K562 (cell line): ENCODE data around the gene FGFBP3. TPM values are rescaled to one million over a fixed set of nuclear protein-coding genes. Genes with fewer than 3 reads are reported as not detected.

Experiments
- ATAC-seq: fragments of 200-7000 bp; cut with Tn5 transposase; 3 replicates; pipeline ENCODE4 v1.9.1; 2020; ENCODE audit warnings: moderate library complexity
- BruUV-seq: library from RNA; stranded (reverse); fragments of 400-500 nt; replicated peaks from 2 replicates; lab custom pipeline; 2021; lab: Mats Ljungman, UMichigan
- CTCF ChIA-PET: fragments of 300-600 bp; formaldehyde crosslinking; extraction: SDS; loops from one replicate; lab custom pipeline; 2021; ENCODE audit warnings: low intra/inter-chr PET ratio; lab: Yijun Ruan, JAX
- POLR2A ChIA-PET: fragments of 300-600, 350-650 bp; sonication (Branson Sonifier 250); formaldehyde crosslinking; extraction: SDS; loops from one replicate; lab custom pipeline; 2021; ENCODE audit warnings: antibody characterized with exemption, inconsistent platforms; lab: Yijun Ruan, JAX
- DNase-seq, 4 experiments: peaks; one replicate each; pipeline versions ENCODE4 v3.0.0 to v3.0.0-alpha.2; 2011 to 2018; ENCODE audit warnings: low spot score in 3 of 4, mixed read lengths in 3 of 4; ENCODE audit errors: extremely low read depth in 1 of 4
- FAIRE-seq: peaks from 2 replicates; lab custom pipeline; 2011; peaks lifted over from hg19 to GRCh38; lab: Jason Lieb, UNC
- H2AFZ ChIP-seq: 2 replicates; pipeline ENCODE4 v1.6.0; 2011; ENCODE audit warnings: low read depth, low read length, control low read depth, inconsistent platforms
- H3K27ac ChIP-seq: fragments of 200-600 bp; 3 replicates; pipeline ENCODE4 v1.8.0; 2011; ENCODE audit warnings: low read depth, mild to moderate bottlenecking, control low read depth, inconsistent platforms, low read length, moderate library complexity, mixed read lengths; ENCODE audit errors: extremely low read depth
- H3K27me3 ChIP-seq, 2 experiments: fragments of 300-600 bp in 1 of 2; 2 replicates in 1 of 2; 3 replicates in 1 of 2; pipeline versions ENCODE4 v1.6.0 to v1.8.0; 2011; ENCODE audit warnings: inconsistent platforms in 2 of 2, low read length in 2 of 2, mild to moderate bottlenecking in 1 of 2, mixed read lengths in 1 of 2, moderate library complexity in 1 of 2; ENCODE audit not compliant: control insufficient read depth in 2 of 2, insufficient read depth in 2 of 2
- H3K36me3 ChIP-seq: fragments of 300-600 bp; 3 replicates; pipeline ENCODE4 v1.8.0; 2011; ENCODE audit warnings: mild to moderate bottlenecking, low read length, inconsistent platforms; ENCODE audit not compliant: control insufficient read depth, insufficient read depth
- H3K4me1 ChIP-seq, 2 experiments: fragments of 200-600 bp in 1 of 2; replicated peaks in 1 of 2; 2 replicates in 1 of 2; 3 replicates in 1 of 2; pipeline versions ENCODE4 v1.5.1 to v1.8.0; 2011; ENCODE audit warnings: inconsistent platforms in 2 of 2, low read length in 2 of 2, mild to moderate bottlenecking in 1 of 2, mixed read lengths in 1 of 2, moderate library complexity in 1 of 2; ENCODE audit not compliant: control insufficient read depth in 2 of 2, insufficient read depth in 2 of 2
- H3K4me2 ChIP-seq: 2 replicates; pipeline ENCODE4 v1.6.1; 2011; ENCODE audit warnings: low read length, control low read depth, inconsistent platforms, mixed read lengths; ENCODE audit not compliant: insufficient read depth
- H3K4me3 ChIP-seq: fragments of 200-600 bp; sonication (generic), shearing (Covaris generic); 2 replicates; pipeline ENCODE4 v1.5.1; 2016; ENCODE audit warnings: control low read depth, inconsistent platforms
- H3K79me2 ChIP-seq: fragments of 200-600 bp; 3 replicates; pipeline ENCODE4 v1.8.0; 2011; ENCODE audit warnings: low read length, inconsistent platforms; ENCODE audit not compliant: control insufficient read depth, insufficient read depth
- H3K9ac ChIP-seq, 2 experiments: 2 replicates each; pipeline versions ENCODE4 v1.6.0 to v1.6.1; 2011; ENCODE audit warnings: low read depth in 2 of 2, low read length in 2 of 2, control low read depth in 1 of 2, inconsistent platforms in 1 of 2, mild to moderate bottlenecking in 1 of 2, mixed read lengths in 1 of 2; ENCODE audit not compliant: insufficient read depth in 1 of 2
- H3K9me1 ChIP-seq: one replicate; pipeline ENCODE4 v1.6.0; 2011; ENCODE audit warnings: inconsistent platforms, mild to moderate bottlenecking, low read length, moderate library complexity; ENCODE audit not compliant: control insufficient read depth, insufficient read depth
- H3K9me3 ChIP-seq: replicated peaks from 2 replicates; pipeline ENCODE4 v1.5.1; 2011; ENCODE audit warnings: low read depth, low read length, inconsistent platforms; ENCODE audit not compliant: control insufficient read depth, insufficient read depth
- H4K20me1 ChIP-seq: replicated peaks from 2 replicates; pipeline ENCODE4 v1.6.1; 2011; ENCODE audit warnings: low read length, inconsistent platforms, mixed read lengths; ENCODE audit not compliant: control insufficient read depth, insufficient read depth
- FOXA3 ChIP-seq, 2 experiments: fragments of 450-650 bp in 1 of 2; sonication (generic) in 1 of 2; formaldehyde crosslinking; IDR thresholded peaks in 1 of 2; conservative IDR thresholded peaks in 1 of 2; 2 replicates each; pipeline versions ENCODE4 v1.4.0 to v1.8.0; 2020 to 2022; ENCODE audit warnings: mild to moderate bottlenecking in 2 of 2, missing genetic modification reagents in 1 of 2
- LARP7 ChIP-seq: fragments of 450-650 bp; IDR thresholded peaks from 2 replicates; pipeline ENCODE4 v1.6.1; 2016
- MAZ ChIP-seq, 2 experiments: fragments of 450-650 bp in 1 of 2; sonication (generic) in 1 of 2; formaldehyde crosslinking; IDR thresholded peaks in 1 of 2; conservative IDR thresholded peaks in 1 of 2; 2 replicates each; pipeline versions ENCODE4 v1.4.0 to v1.5.0; 2020; ENCODE audit warnings: mild to moderate bottlenecking in 1 of 2, missing genetic modification reagents in 1 of 2
- MXD1 ChIP-seq: fragments of 250-450 bp; sonication (Bioruptor Pico); IDR thresholded peaks from 2 replicates; pipeline ENCODE4 v1.8.0; 2021; ENCODE audit warnings: borderline replicate concordance, mild to moderate bottlenecking, moderate library complexity; ENCODE audit not compliant: poor library complexity, severe bottlenecking
- SNAPC5 ChIP-seq: fragments of 250-450 bp; sonication (Bioruptor Pico); IDR thresholded peaks from 2 replicates; pipeline ENCODE4 v1.8.0; 2021; ENCODE audit warnings: moderate library complexity, mild to moderate bottlenecking, inconsistent platforms
- WGBS: fragments of 100-300 bp; shearing (Covaris generic); methylation state at CpG from one replicate; pipeline ENCODE4 v1.1.6; 2016; ENCODE audit warnings: low coverage, mixed read lengths; ENCODE audit not compliant: insufficient coverage; ENCODE audit errors: missing lambda C conversion rate; 5-methylcytosine and 5-hydroxymethylcytosine counted together
- in situ Hi-C: fragments of 300-500 bp; cut with MboI; formaldehyde crosslinking; loops from 4 replicates; pipeline ENCODE4 v1.15.0; 2018; ENCODE audit warnings: inconsistent platforms, mixed read lengths
- intact Hi-C: fragments of 100-400 bp; cut with micrococcal nuclease; formaldehyde crosslinking; loops from 2 replicates; pipeline ENCODE4 v1.14.2; 2022
- polyA plus RNA-seq, 8 experiments: library from polyadenylated mRNA; depleted of rRNA in 4 of 8; stranded (reverse) in 5 of 8; unstranded in 3 of 8; fragments of >200 nt; fragmentation: Nextera tagmentation in 2 of 8; fragmentation: Illumina TruSeq in 1 of 8; extraction: Ambion mirVana in 2 of 8; extraction: Trizol in 1 of 8; gene quantifications; 2 replicates each; pipeline versions ENCODE4 v1.2.1 to v1.2.3, GENCODE V29; 2011 to 2014; ENCODE audit warnings: inconsistent platforms in 1 of 8, missing spikeins in 1 of 8
- total RNA-seq, 7 experiments: library from RNA; depleted of rRNA in 6 of 7; stranded (reverse); fragments of >200 nt in 6 of 7; fragmentation: Illumina TruSeq in 2 of 7; extraction: Trizol in 2 of 7; gene quantifications; 2 replicates each; pipeline versions ENCODE4 v1.2.1 to v1.2.3, GENCODE V29; 2011 to 2021; ENCODE audit warnings: low replicate concordance in 1 of 7

Gene FGFBP3
- total and polyA plus RNA-seq, 9 of the 15 experiments (the other 6 are each of a cell fraction or from before 2014, with no cell fraction given) = 0.58 to 3.0 (median 1.5) TPM

GRCh38 chr10:91955114-91955513 lies 45.8 kb upstream of the FGFBP3 start:
- H4K20me1 ChIP-seq = no peaks in the 10 kb centered on the region
- H3K79me2 ChIP-seq = no peaks in the 10 kb centered on the region; the same call in 2 of the 3 replicates
- H3K9me1 ChIP-seq = no peaks in the 10 kb centered on the region
- TF ChIP-seq LARP7 (no peak), MXD1 (CRISPR knock-in tag) (no peak), MAZ (CRISPR knock-in tag; conservative IDR thresholded peaks at IDR 0.05 in 1 of 2, IDR thresholded peaks at IDR 0.05 in 1 of 2) (no peak), SNAPC5 (CRISPR knock-in tag) (no peak), FOXA3 (CRISPR knock-in tag; conservative IDR thresholded peaks at IDR 0.05 in 1 of 2, IDR thresholded peaks at IDR 0.05 in 1 of 2) (no peak)
- no peak for FAIRE-seq
- no peak overlapping the region for H3K27ac ChIP-seq
- H2AFZ ChIP-seq = no peak overlapping the region
- no peak for DNase-seq
- no peak overlapping the region for H3K9ac ChIP-seq
- in situ Hi-C loops (no loop called here), intact Hi-C loops (no loop called here)
- no peaks in the 10 kb centered on the region for H3K27me3 ChIP-seq
- no peaks in the 10 kb centered on the region for H3K9me3 ChIP-seq
- POLR2A ChIA-PET = interaction anchor here (0.7 kb wide), 1 partner anchor 482 kb away, joined by 3 read pairs; no protein-coding TSS in a partner anchor
- peaks cover 81% of the 10 kb centered on the region for H3K36me3 ChIP-seq
- no peaks in the 10 kb centered on the region for H3K4me1 ChIP-seq
- 55% methylated on average over 3 of the region's 3 CpGs for WGBS
- H3K4me2 ChIP-seq = no peak overlapping the region
- CTCF ChIA-PET = no interaction called here
- H3K4me3 ChIP-seq = no peak overlapping the region
- ATAC-seq = no peak
- no TSS peak for BruUV-seq
